Measurements from ENCODE around the gene ANKS1B. TPM values are rescaled to one million over a fixed set of nuclear protein-coding genes. Genes with fewer than 3 reads are reported as not detected.
"Not testable (repeated sequence)": the region's sequence is repeated elsewhere in the genome, so short reads cannot be mapped to it uniquely, and the experiment has no call there.

Gene ANKS1B
- total RNA-seq, 2 experiments from 2014 or later, result 0.21 to 0.36 TPM

GRCh38 chr12:99898645-99899044, 86.1 kb downstream of the ANKS1B start:
- ChIA-PET CTCF (interaction anchor here (0.7 kb wide), 1 partner anchor 193 kb away, joined by 3 read pairs; no protein-coding TSS in a partner anchor), POLR2A (no interaction called here)

DNA sequence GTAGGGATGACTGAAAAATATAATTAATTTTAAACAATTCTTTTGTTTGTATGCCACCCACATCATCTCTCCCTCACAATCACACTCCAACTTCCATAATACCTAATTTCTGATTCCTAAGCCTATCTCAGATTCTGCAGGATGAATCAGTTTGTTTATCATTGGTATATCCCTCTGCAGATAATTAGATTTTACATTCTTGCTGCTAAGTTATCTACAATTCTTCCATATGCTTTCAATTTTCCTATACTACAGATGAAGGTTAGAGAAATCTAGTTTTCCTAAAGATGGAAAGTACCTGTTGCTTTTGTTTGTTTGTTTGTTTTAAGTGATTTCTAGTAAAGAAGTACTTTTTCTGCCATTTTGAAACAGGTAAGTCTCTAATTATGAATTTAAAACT, 105.3 kb downstream of the ANKS1B start:
- POLR2A ChIA-PET, result no interaction called here
- CTCF ChIA-PET, result no interaction called here

- CTCF ChIA-PET, result no interaction called here
- POLR2A ChIA-PET, result no interaction called here
These were observed 109.7 kb downstream of the ANKS1B start for GRCh38 chr12:99875081-99875480.

DNA sequence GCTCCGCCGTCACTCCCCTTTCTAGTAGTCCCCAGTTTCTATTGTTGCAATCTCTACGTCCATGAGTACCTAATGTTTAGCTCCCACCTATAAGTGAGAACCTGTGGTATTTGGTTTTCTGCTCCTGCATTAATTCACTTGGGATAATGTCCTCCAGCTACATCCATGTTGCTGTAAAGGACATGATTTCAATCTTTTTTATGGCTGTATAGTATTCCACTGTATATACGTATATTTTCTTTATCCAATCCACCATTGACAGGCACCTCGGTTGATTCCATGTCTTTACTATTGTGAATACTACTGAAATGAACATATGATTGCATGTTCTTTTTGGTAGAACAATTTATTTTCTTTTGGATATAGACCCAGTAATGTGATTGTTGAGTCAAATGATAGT, 114.7 kb downstream of the ANKS1B start:
- CTCF ChIA-PET, result no interaction called here
- POLR2A ChIA-PET, result no interaction called here

- CTCF ChIA-PET, result no interaction called here
- POLR2A ChIA-PET, result no interaction called here
These were observed 123.0 kb downstream of the ANKS1B start for GRCh38 chr12:99861731-99862130.

- CTCF ChIA-PET, result no interaction called here
- POLR2A ChIA-PET, result no interaction called here
These were observed 125.6 kb downstream of the ANKS1B start for GRCh38 chr12:99859126-99859525.

- POLR2A ChIA-PET, result no interaction called here
- CTCF ChIA-PET, result no interaction called here
These were observed 132.1 kb downstream of the ANKS1B start for GRCh38 chr12:99852666-99853065.

GRCh38 chr12:99847936-99848335, 136.8 kb downstream of the ANKS1B start:
- ChIA-PET POLR2A (no interaction called here), CTCF (no interaction called here)

GRCh38 chr12:99834710-99835109, 150.0 kb downstream of the ANKS1B start:
- POLR2A ChIA-PET, result no interaction called here

GRCh38 chr12:99833397-99833796, 151.3 kb downstream of the ANKS1B start:
- CTCF ChIA-PET, result no interaction called here
- POLR2A ChIA-PET, result no interaction called here

More at GRCh38 chr12:99834710-99835109, 150.0 kb downstream of the ANKS1B start:
- CTCF ChIA-PET, result no interaction called here

DNA sequence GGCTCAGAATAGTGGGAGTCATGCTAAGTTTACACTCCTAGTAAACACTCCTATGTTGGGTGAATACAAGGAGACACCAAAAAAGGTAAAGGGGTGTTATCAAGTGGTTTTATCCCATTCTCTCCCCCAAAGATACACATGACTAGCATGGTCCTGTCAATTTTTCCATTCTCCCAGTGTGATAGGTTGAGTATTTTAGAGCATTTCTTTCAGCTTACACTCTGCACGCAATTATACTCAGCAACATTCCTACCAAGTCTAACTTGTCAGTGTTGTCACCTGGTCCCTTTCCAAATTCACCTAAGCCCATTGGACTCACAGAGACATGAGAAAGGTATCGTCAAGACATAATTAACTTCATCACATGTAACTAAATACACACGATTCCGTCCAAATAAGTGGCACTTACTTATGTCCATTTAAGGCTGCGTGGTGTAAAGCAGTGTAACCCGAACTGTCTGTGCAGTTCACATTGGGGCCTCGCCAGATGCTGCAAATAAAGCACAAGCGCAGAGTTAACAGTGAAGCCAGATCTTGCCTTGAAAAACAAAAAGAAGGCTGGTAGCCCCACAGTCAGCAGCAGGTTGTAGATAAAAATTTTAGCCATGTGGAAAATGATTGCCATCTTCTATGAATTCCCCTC, 159.7 kb downstream of the ANKS1B start:
- POLR2A ChIA-PET, result no interaction called here
- CTCF ChIA-PET, result no interaction called here

DNA sequence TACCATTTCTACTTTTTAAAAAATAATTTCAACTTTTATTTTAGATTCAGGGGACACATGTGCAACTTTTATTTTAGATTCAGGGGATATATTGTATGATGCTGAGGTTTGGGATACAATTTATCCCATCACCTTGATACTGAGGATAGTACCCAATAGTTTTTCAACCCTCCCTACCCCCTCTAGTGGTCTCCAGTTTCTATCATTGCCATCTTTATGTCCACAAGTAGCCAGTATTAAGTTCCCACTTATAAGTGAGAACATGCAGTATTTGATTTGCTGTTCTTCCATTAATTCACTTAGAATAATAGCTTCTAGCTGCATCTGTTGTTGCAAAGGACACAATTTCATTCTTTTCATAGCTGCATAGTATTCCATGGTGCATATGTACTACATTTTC, 162.5 kb downstream of the ANKS1B start:
- POLR2A ChIA-PET, result no interaction called here
- CTCF ChIA-PET, result no interaction called here

GRCh38 chr12:99810718-99811593, 173.8 kb downstream of the ANKS1B start:
- POLR2A ChIA-PET, result no interaction called here
- CTCF ChIA-PET, result no interaction called here

GRCh38 chr12:99809909-99810308, 174.8 kb downstream of the ANKS1B start:
- CTCF ChIA-PET, result no interaction called here
- POLR2A ChIA-PET, result no interaction called here

DNA sequence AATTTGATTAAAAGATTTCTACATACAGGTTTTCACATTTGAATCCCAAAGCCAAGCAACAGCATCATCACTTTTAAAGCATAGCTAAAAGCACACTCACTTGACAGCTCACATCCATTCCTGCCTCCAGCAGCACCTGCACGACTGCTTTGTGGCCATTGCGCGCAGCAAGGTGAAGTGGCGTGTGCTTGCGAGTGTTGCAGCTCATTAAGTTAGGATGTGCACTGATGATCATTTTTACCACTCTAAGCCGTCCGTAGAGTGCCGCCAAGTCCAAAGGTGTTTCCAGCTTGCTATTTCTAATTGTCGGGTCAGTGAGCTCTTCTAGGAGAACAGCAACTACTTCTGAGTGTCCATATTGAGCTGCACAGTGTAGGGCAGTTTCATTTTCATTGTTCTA, 178.4 kb downstream of the ANKS1B start:
- POLR2A ChIA-PET, result no interaction called here
- CTCF ChIA-PET, result no interaction called here

GRCh38 chr12:99804715-99805114, 180.0 kb downstream of the ANKS1B start:
- POLR2A ChIA-PET, result no interaction called here
- CTCF ChIA-PET, result no interaction called here

DNA sequence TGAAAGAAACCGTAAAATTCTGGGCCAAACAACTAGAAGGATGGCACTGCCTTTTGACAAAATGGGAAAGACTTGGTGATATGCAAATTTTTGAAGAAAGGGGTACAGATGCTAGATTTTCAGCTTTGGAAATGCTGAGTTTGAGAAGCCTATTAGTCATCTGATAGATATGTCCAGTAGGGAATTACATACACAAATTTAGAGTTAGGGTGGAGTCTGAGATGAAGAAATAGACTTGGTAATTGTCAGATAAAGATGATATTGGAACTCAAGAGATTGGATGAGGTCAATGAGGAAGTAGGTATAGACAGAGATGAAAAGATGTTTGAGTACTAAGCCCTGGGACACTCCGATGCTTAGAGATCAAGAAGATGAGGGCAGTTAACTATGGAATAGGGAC, 184.1 kb downstream of the ANKS1B start:
- ChIA-PET POLR2A (no interaction called here), CTCF (no interaction called here)

- POLR2A ChIA-PET, CTCF ChIA-PET: not testable (repeated sequence)
These were observed 186.8 kb downstream of the ANKS1B start for GRCh38 chr12:99797931-99798330.

GRCh38 chr12:99783421-99783820, 201.3 kb downstream of the ANKS1B start:
- ChIA-PET POLR2A (no interaction called here), CTCF (no interaction called here)

DNA sequence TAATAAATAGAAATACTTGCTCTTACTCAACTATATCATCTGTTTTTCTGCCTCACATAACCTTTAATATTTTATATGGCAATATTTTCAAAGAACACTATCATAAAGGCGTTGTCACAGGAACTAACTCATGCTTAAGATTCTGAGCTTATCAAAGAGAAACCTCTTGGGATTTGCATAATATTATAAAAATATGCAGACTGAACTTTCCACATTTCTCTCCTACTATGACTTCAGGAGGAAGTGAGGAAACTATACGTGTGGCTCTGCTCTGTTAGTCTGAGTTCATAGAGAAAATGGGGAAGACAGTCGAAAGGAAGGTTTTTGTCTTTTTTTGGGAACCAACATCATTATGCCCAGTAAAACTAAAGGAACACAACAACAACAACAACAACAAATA, 212.5 kb downstream of the ANKS1B start:
- CTCF ChIA-PET, result no interaction called here
- POLR2A ChIA-PET, result no interaction called here

- ChIA-PET POLR2A (no interaction called here), CTCF (no interaction called here)
These were observed 213.1 kb downstream of the ANKS1B start for GRCh38 chr12:99771659-99772058.
